ENCODE measurements around the gene MNS1. TPM values are rescaled to one million over a fixed set of nuclear protein-coding genes. Genes with fewer than 3 reads are reported as not detected.
A peak's percentile ranks its signal among the peaks of the same experiment; 100 is the strongest.
"Not testable (repeated sequence)": the region's sequence is repeated elsewhere in the genome, so short reads cannot be mapped to it uniquely, and the experiment has no call there.

MNS1 gene
- total RNA-seq, 1 donor from 2014 or later, result 0.84 TPM

DNA sequence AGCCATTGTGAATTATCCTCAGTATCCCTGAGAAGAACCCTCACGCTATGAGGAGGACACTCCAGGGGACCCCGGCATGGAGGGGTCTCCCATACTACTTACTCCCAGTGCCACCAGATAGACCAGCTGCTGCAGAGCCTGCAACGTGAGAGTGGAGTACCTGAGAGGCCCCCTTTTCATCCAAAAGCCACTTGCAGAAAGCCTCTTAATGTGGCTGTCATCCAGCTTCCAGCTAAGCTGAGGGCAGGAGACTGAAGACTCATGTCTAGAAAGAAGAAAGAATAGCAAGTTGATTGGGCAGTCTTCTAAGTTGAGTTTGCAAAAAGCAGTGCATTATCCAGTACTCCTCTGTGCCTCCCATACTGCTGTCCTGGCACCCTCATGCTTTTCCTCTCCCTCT, 27.3 kb upstream of the MNS1 start:
- TF ChIP-seq, protein P1, sequence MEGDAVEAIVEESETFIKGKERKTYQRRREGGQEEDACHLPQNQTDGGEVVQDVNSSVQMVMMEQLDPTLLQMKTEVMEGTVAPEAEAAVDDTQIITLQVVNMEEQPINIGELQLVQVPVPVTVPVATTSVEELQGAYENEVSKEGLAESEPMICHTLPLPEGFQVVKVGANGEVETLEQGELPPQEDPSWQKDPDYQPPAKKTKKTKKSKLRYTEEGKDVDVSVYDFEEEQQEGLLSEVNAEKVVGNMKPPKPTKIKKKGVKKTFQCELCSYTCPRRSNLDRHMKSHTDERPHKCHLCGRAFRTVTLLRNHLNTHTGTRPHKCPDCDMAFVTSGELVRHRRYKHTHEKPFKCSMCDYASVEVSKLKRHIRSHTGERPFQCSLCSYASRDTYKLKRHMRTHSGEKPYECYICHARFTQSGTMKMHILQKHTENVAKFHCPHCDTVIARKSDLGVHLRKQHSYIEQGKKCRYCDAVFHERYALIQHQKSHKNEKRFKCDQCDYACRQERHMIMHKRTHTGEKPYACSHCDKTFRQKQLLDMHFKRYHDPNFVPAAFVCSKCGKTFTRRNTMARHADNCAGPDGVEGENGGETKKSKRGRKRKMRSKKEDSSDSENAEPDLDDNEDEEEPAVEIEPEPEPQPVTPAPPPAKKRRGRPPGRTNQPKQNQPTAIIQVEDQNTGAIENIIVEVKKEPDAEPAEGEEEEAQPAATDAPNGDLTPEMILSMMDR (IDR thresholded peaks at IDR 0.05; ENCODE audit: insufficient read depth, low read length, poor library complexity, severe bottlenecking), result no peak
- H3K4me3 ChIP-seq (ENCODE audit: low read depth, low read length), result no peak overlapping the region
- H3K27me3 ChIP-seq (ENCODE audit: control insufficient read depth, insufficient read depth, low read length), result peaks cover 3% of the 10 kb centered on the region
- DNase-seq (ENCODE audit: low read depth), result no peak
- no peaks in the 10 kb centered on the region for H3K36me3 ChIP-seq (ENCODE audit: control insufficient read depth, insufficient read depth, low read length)

DNA sequence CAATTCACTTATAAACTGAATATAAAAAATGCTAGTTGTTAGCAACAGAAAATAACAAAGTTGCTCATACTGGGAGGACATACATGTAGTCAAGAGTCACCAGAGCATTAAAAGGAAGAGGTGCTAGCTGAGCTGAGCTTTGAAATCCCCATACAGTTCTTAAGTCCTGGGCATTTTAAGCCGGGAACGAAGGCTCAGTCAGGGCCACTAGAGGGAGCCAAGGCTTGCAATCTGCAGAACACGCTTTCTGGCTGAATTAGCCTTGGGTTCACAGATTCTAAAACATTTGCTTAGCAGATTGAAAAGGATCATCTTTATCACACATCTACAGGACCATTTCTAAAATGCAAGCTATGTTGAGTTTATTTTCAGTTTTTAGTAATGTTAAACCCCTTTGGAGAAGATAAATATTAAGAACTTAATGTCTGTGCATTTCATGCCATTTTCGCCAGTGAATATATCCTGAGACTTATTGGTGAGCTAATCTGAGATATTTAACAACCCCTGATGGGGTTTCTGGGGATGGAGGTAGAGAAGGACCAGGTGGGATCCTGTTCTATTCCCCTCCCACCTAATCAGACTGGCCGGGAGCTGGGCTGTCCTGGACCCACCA, 26.3 kb upstream of the MNS1 start:
- peak; percentile 49 for DNase-seq (ENCODE audit: low read depth)
- Histone ChIP-seq H3K4me3 (ENCODE audit: low read depth, low read length) (no peak overlapping the region), H3K36me3 (ENCODE audit: control insufficient read depth, insufficient read depth, low read length) (no peaks in the 10 kb centered on the region), H3K27me3 (ENCODE audit: control insufficient read depth, insufficient read depth, low read length) (peaks cover 3% of the 10 kb centered on the region)
- TF ChIP-seq, protein P1 (IDR thresholded peaks at IDR 0.05; ENCODE audit: insufficient read depth, low read length, poor library complexity, severe bottlenecking), result peak; percentile 95

DNA sequence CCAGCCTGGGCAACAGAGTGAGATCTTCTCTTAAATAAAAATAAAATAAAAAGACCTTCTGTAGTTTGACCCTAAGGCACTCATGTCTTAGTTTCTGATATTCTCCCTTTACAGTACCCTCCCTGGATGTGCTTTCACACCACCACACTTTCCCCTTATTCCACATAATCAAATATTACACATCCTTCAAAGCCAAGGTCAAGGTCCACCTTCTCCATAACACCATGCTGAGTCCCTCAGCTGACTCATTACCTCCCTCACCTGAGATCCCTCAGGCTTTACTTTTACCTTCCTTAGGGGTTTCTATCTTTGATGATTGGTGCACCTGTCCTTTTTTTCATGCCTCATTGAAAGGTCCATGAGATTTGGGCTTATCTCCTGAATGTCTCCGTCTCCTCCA, 25.5 kb upstream of the MNS1 start:
- TF ChIP-seq, protein P1 (IDR thresholded peaks at IDR 0.05; ENCODE audit: insufficient read depth, low read length, poor library complexity, severe bottlenecking), result no peak
- DNase-seq (ENCODE audit: low read depth), result no peak
- Histone ChIP-seq H3K36me3 (ENCODE audit: control insufficient read depth, insufficient read depth, low read length) (no peaks in the 10 kb centered on the region), H3K4me3 (ENCODE audit: low read depth, low read length) (no peak overlapping the region), H3K27me3 (ENCODE audit: control insufficient read depth, insufficient read depth, low read length) (peaks cover under 1% of the 10 kb centered on the region)

DNA sequence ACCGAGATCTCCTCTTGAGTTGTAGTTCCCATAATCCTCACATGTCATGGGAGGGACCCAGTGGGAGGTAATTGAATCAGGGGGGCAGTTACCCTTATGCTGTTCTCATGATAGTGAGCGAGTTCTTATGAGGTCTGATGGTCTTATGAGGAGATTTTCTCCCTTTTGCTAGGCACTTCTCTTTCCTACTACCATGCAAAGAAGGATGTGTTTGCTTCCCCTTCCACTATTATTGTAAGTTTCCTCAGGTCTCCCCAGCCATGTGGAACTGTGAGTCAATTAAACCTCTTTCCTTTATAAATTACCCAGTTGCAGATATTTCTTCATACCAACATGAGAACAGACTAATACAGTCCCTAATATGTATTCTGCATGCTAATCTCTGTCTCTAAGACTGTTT, 21.3 kb upstream of the MNS1 start:
- not testable (repeated sequence) for H3K4me3 ChIP-seq (ENCODE audit: low read depth, low read length); DNase-seq (ENCODE audit: low read depth); H3K27me3 ChIP-seq (ENCODE audit: control insufficient read depth, insufficient read depth, low read length); H3K36me3 ChIP-seq (ENCODE audit: control insufficient read depth, insufficient read depth, low read length)

DNA sequence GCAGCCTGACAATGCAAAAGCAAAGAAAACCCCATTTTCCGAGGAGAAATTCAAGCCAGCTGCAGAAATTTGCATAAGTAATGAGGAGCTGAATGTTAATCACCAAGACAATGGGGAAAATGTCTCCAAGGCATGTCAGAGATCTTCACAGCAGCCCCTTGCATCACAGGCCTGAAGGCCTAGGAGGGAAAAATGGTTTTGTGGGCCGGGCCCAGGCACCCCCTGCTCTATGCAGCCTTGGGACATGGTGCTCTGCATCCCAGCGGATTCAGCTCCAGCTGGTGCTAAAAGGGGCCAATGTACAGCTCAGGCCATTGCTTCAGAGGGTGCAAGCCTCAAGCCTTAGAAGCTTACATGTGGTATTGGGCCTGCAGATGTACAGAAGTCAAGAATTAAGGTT, 20.5 kb upstream of the MNS1 start:
- not testable (repeated sequence) for DNase-seq (ENCODE audit: low read depth); H3K27me3 ChIP-seq (ENCODE audit: control insufficient read depth, insufficient read depth, low read length); H3K36me3 ChIP-seq (ENCODE audit: control insufficient read depth, insufficient read depth, low read length); H3K4me3 ChIP-seq (ENCODE audit: low read depth, low read length)

DNA sequence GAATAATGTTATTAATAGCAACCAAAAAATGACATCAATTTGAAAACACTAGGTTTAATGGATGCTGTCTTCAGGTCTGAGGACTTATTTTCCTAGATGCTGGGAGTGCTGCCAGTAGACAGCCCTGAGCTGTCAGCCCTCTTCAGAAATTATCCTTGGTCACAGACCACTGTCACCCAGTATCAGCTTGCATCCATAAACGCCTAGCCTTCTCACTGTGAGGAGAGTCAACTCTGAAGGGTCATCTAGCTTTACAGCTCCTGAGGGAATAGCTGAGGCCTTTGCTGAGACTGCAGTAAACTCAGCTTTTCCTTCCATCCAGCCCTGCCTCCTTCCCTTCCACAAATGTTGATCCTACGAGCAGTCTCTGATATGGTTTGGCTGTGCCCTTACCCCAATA, 19.4 kb upstream of the MNS1 start:
- no peaks in the 10 kb centered on the region for H3K36me3 ChIP-seq (ENCODE audit: control insufficient read depth, insufficient read depth, low read length)
- DNase-seq (ENCODE audit: low read depth), result no peak
- H3K4me3 ChIP-seq (ENCODE audit: low read depth, low read length), result no peak overlapping the region
- TF ChIP-seq, protein P1 (IDR thresholded peaks at IDR 0.05; ENCODE audit: insufficient read depth, low read length, poor library complexity, severe bottlenecking), result no peak
- no peaks in the 10 kb centered on the region for H3K27me3 ChIP-seq (ENCODE audit: control insufficient read depth, insufficient read depth, low read length)

DNA sequence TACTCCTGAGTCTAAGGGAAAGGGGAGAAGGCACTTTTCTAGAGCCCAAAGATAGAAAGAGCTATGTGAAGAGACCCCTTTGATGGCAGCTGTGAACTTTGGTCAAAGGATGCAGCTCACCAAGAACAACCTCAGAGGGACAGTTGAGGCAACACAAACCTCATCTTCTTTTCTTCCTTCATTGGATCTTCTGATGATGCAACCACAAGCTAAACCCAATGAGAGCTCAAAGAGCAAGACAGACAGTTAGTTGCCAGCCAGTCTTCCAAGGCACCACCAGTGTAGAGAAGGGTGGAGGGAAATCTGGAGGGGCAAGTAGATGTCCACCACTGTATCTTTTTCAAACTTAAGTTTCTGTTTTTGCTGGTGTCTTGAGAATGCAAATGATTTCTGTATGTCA, 10.4 kb upstream of the MNS1 start:
- DNase-seq (ENCODE audit: low read depth), result no peak
- Histone ChIP-seq H3K27me3 (ENCODE audit: control insufficient read depth, insufficient read depth, low read length) (no peaks in the 10 kb centered on the region), H3K4me3 (ENCODE audit: low read depth, low read length) (no peak overlapping the region), H3K36me3 (ENCODE audit: control insufficient read depth, insufficient read depth, low read length) (no peaks in the 10 kb centered on the region)
- TF ChIP-seq, protein P1 (IDR thresholded peaks at IDR 0.05; ENCODE audit: insufficient read depth, low read length, poor library complexity, severe bottlenecking), result no peak

Data from kidney epithelial cell (primary cell).